Breast epithelium (tissue), 3 donors: Measurements from ENCODE around the gene GLDN.

Experiments
- CTCF ChIP-seq, 3 donors: fragments of 450-650 bp; IDR thresholded peaks; one replicate each; pipeline ENCODE4 v1.5.1; 2016 to 2017; ENCODE audit warnings: antibody characterized with exemption in 3 of 3, mild to moderate bottlenecking in 3 of 3, moderate library complexity in 3 of 3
- POLR2AphosphoS5 ChIP-seq, 3 donors: sonication (generic); formaldehyde crosslinking; IDR thresholded peaks; one replicate each; pipeline ENCODE4 v1.6.1; 2017; ENCODE audit warnings: antibody characterized with exemption in 3 of 3

GRCh38 chr15:51303462-51303980 is 37.9 kb upstream of the GLDN start:
- TF ChIP-seq CTCF (IDR thresholded peaks at IDR 0.05) (no peak), POLR2AphosphoS5 (IDR thresholded peaks at IDR 0.05) (no peak)
